HG03066 (cell line): ENCODE data around the gene FREM1.

Experiments used
- ATAC-seq: cut with Tn5 transposase; IDR thresholded peaks from one replicate; pipeline ENCODE4 v1.9.1; 2021; ENCODE audit warnings: low read depth; ENCODE audit not compliant: unreplicated experiment

FREM1 gene

DNA sequence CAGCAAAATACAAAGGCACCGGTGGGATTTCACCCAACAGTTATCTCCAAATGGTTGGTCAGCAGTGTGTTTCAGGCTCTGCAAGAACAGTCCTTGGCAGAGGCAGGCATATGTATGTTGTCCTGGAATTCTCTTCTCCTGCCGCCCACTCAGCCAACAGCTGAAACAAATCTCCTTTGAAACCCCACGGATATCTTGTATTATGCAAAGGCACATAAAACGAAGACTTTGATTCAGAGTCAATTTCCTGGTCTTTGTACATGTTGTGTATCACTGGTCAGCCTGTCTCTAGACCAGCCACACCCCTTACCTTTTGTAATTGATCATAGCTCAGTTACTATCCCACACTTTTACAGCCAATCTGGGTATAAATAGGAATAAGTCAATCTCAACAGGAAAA, 29.2 kb downstream of the FREM1 start:
- no peak for ATAC-seq

GRCh38 chr9:14870090-14870489, 40.1 kb downstream of the FREM1 start:
- no peak for ATAC-seq

DNA sequence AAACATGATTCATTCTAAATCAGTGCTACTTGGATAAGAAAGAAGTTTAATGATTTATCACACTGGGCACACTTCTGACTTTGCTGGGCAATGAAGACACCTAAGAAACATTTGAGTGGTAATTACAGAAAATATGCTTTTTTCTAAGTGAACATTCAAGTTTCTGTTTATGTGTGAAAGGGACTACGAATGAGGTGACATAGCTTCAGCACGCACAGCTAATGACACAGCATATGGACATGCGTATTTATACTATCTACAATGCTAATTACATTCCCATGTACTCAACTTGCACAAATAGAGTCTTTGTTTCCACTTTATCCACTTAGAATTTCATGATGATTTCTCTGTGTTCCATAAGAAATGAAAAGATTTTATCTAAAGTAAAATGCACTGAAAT, 40.6 kb downstream of the FREM1 start:
- ATAC-seq = no peak

DNA sequence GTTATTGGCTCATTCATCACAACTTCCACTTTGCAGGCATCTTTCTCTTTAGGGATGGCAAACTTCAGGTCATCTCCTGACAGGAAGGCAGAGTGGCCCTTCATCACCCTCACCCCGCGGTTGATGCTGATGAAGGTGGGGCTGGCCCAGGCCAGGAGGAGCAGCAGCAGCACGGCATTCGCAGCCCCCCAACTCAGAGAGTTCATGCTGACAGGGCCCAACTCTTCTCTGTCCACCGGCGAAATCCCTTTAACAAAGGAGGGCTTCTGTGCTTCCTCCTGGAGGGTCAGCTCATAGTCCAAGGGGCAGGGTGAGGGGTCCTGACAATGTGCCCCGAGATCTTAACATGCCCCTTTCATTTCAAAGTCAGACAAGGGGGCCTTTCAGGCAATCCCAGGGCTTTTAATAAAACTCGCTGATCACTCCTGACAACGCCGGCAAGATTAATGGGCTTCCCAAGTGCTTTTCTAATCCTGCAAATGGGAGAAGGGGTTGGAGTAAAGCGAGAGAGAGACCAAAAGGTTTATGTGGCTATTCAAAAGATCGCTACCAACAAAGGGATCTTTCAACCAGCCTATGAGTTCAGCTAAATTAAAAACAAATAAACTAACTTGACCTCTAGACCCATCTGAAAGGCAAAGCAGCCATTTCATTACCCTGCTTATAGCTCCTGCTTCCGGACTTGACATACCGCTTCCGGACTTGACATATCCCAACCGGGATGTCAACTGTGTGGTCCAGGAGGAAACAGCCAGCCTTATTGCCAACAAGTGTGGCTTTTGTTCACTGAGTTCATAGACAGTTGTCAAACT, 41.2 kb downstream of the FREM1 start:
- no peak for ATAC-seq

DNA sequence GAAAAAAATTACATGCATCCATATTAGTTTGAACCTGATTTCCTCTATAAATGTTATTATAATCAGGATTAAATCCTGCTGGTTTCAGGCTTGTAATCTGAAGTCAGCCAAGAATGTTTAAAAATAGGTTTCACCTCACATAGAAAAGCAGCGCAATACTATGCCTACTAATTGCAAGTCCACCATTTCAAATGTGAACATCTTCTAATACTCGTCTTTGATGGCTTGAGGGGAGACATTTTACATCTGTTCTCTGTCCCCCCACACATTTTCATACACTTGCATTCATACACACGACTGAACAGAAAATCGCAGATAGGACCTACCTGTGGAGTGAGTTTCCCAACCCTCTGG, 41.8 kb downstream of the FREM1 start:
- no peak for ATAC-seq

- no peak for ATAC-seq
Observed at GRCh38 chr9:14866200-14866749, 44.0 kb downstream of the FREM1 start.

DNA sequence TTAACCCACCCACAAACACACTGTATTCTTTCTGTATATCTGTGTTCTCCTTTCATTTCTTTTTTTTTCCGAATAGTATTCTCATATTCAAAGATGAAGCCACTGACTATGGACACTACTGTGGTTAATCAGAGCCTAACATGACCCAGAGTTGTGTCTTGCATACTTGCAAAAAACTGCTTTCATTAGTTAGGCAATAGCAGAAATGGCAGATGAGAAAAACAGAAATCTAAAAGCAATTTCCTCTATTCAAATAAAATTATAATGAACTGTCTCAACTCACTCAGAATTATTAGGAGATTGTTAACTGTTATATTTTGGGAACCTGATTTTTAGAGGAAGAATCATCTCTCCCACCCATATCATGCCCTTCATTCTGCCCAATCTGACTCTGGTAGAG, 45.9 kb downstream of the FREM1 start:
- ATAC-seq = no peak

- no peak for ATAC-seq
Observed at GRCh38 chr9:14863402-14863801, 46.8 kb downstream of the FREM1 start.

DNA sequence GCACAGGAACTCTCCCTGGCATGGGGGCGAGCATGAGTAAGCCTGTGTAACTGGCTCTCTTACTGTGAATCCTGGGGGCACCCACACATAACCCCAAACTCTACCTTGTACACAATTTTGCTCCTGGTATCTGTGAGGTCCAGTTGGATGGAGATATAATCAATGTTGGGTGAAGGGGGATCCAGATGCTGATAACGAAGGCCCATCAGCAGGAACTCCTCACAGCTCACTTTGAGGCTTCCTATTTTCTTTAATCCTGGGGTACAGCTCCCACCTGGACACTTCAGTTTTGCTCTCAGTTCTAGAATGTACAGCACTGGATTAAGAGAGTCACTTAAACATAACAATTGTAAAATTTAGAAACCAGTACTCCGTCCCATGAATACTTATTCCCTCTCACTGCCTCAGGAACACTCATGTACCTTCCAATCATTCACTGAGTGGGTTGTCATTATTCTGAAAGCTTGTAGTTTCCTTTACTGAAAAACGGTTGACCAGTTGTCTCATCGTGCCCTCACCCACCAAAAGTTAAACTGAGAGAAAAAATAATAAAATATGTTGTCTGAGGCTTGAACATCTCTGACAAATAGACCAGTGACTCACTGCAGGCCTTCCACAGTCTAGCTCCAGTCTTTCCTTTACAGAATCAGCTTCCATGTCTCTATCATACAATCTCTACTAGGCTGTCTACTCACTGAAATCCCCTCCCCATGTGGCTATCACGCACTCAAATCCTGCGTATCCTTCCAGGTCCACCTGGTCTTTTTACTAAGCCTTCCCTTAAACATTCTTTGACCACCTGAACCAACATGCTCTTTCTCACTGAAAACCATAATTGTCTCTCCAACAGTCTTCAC, 52.6 kb downstream of the FREM1 start:
- ATAC-seq = no peak

GRCh38 chr9:14849851-14850250, 60.4 kb downstream of the FREM1 start:
- ATAC-seq = no peak

- no peak for ATAC-seq
Observed at GRCh38 chr9:14849296-14849695, 60.9 kb downstream of the FREM1 start.

DNA sequence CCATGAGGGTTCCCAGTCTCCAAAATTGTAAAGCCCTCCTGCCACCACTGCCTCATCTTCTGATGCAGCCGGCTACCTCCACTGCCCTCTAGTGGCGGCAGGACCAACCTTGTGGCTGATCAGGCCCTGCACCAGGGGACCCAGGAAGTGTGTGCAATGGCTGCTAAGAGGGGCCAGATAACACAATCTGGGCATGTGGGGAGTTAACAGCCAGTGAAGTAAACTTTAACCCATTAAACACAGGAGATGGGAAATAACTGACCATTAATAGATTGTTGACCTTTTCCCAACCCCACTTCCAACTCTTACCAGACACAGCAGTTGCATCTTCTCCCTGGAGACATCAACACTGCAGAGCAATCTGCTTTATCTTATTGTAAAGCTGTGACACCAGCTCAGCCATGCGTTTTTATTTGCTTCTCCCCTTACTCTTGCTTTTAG, 63.3 kb downstream of the FREM1 start:
- ATAC-seq = peak; percentile 92

DNA sequence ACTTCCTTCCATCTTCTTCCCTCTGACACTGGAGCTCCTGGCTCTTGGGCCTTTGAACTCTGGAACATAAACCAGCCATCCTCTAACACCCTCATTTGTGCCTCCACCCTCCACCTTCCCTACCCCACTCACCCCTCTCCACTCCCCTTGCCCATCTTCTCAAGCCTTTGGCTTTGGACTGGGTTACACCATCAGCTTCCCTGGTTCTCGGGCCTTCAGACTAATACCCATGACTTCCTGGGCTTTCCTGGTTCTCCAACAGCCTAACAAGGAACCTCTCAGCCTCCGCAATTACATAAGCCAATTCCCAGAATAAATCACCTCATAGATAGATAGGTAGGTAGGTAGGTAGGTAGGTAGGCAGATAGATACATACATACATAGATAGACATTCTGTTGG, 67.1 kb downstream of the FREM1 start:
- no peak for ATAC-seq

DNA sequence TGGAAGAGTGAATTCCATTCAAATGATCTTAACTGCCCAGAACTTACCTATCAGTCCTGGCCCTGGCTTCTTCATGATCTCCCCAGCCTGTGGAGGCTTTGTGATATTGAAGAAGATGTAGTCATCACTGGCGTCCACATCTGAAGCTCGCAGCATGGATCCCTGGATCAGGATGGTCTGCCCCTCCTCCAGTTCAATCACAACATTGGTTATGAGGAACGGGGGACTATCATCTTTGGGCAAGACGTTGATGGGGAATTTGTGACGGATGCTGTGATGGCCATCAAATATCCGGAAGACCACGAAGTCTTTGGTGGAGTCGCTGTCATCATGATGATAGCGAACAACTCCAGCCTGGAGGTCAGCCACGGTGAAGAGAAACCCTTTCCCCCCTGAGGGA, 68.0 kb downstream of the FREM1 start:
- ATAC-seq = no peak

DNA sequence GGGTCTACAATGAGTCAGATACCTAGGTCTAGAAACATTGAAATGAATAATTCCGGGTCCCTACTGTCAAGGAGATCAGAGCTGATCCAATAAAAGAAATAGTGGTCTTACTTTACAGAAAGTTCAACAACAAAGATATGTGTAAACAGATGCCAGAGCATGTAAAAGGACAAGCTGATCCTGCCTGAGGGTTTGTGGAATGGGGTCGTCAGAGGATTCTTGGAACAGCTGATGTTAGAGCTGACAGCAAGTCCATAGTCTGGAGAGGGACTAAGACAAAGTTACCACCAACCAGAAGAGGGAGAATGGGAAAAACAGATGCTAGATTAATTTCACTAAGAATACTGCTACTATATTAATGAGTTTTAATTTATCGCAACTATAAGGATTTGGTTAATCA, 71.5 kb downstream of the FREM1 start:
- ATAC-seq = no peak

DNA sequence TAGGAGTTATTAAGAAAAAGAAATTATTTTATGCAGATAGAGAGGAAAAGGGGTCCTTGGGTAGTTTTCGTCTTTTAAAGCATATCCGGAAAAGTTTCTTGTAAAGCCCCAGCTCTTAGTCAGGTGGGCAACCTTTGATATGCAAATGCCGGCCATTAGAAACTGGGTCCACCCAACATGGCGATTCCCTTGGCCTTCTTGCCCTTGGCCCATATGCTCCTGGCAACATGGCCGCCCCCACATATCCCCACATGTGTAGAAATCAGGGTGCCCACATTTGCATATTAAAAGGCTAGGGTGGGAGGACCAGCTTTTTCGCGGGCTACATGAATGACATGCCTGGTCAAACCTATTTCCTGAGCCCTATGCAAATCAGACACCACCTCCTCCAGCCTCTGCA, 73.3 kb downstream of the FREM1 start:
- no peak for ATAC-seq

DNA sequence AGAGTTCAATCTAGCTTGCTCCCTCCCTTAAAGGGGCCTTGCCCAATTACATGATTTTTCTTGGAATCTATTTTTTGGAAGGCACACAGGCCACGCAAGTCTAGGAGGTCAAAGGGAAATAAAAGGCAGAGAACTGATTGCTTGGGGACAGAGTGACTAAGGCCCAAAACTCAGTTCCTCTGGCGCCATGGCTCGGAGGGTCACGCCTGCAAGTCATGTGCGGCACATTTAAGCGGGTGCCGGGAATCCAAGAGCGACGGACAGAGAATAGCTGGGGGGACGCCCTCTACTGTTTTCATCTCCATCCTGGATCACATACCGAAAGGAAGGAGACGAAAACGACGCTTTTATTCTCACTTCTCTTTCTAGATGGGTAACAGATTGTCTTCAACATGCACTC, 78.6 kb downstream of the FREM1 start:
- ATAC-seq = no peak

- ATAC-seq = no peak
Observed at GRCh38 chr9:14831074-14831473, 79.2 kb downstream of the FREM1 start.

DNA sequence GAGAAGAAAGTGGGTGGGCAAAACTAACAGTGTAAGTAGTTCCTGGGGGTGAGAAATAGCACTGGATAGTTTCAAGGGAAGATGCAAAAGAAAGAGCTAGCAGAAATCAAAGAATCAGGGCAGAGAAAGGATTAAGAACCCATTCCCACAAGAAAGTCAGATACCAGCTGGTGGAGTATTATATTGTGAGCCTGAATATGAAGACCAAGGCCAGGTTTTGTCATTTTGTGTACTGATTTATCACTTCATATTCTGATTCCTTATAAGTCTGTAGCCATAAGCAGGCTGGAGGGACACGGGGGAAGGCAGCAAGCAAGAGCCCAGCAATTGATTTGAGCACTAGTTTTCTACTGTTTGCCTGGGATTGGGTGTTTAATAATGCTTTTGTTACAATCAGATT, 80.2 kb downstream of the FREM1 start:
- ATAC-seq = no peak

- ATAC-seq = no peak
Observed at GRCh38 chr9:14829204-14829603, 81.0 kb downstream of the FREM1 start.

GRCh38 chr9:14827805-14828204, 82.4 kb downstream of the FREM1 start:
- no peak for ATAC-seq

- no peak for ATAC-seq
Observed at GRCh38 chr9:14824481-14824880, 85.7 kb downstream of the FREM1 start.
